Measurements from ENCODE around the gene TMEM156.

- TF ChIP-seq EP300 (IDR thresholded peaks at IDR 0.05) (no peak), CTCF (IDR thresholded peaks at IDR 0.05) (no peak), POLR2AphosphoS5 (IDR thresholded peaks at IDR 0.05) (no peak), POLR2A (IDR thresholded peaks at IDR 0.05) (no peak)
Measured at GRCh38 chr4:39068907-39069306, 36.7 kb upstream of the TMEM156 start.

Measured in upper lobe of left lung (tissue), 4 donors.